H1 (cell line): ENCODE results near the gene TEX28. TPM values are rescaled to one million over a fixed set of nuclear protein-coding genes. Genes with fewer than 3 reads are reported as not detected.

ENCODE experiments used
- CTCF ChIA-PET: fragments of 300-600 bp; sonication (Branson Sonifier 250); formaldehyde crosslinking; loops from one replicate; lab custom pipeline; 2021; ENCODE audit not compliant: partially characterized antibody; lab: Charles Lee
- POLR2A ChIA-PET: fragments of 300-600 bp; sonication (Branson Sonifier 250); formaldehyde crosslinking; loops from one replicate; lab custom pipeline; 2021; ENCODE audit warnings: inconsistent platforms; ENCODE audit not compliant: partially characterized antibody; lab: Charles Lee
- DNase-seq, 2 experiments: peaks; one replicate each; pipeline versions ENCODE4 v3.0.0 to v3.0.0-alpha.2; 2010 to 2022; ENCODE audit warnings: low spot score in 2 of 2, low read depth in 1 of 2, mixed read lengths in 1 of 2
- FAIRE-seq: peaks from 2 replicates; lab custom pipeline; 2011; peaks lifted over from hg19 to GRCh38; lab: Jason Lieb, UNC
- H2AFZ ChIP-seq: 2 replicates; pipeline ENCODE4 v1.8.1; 2012; ENCODE audit warnings: low read length, inconsistent platforms
- H2AK5ac ChIP-seq: 2 replicates; pipeline ENCODE4 v1.6.1; 2013; ENCODE audit warnings: low read depth, low read length
- H2BK120ac ChIP-seq: replicated peaks from 2 replicates; pipeline ENCODE3; 2013; ENCODE audit warnings: low read depth, low read length, inconsistent platforms
- H2BK12ac ChIP-seq: 2 replicates; pipeline ENCODE4 v1.6.1; 2013; ENCODE audit warnings: low read depth, low read length
- H2BK15ac ChIP-seq: 2 replicates; pipeline ENCODE4 v1.6.1; 2013; ENCODE audit warnings: low read length
- H2BK20ac ChIP-seq: 2 replicates; pipeline ENCODE4 v1.6.1; 2013; ENCODE audit warnings: low read length
- H2BK5ac ChIP-seq: 2 replicates; pipeline ENCODE4 v1.6.1; 2013; ENCODE audit warnings: low read depth, low read length
- H3K14ac ChIP-seq: 2 replicates; pipeline ENCODE4 v1.6.1; 2013; ENCODE audit warnings: inconsistent platforms; ENCODE audit not compliant: insufficient read length
- H3K18ac ChIP-seq: 2 replicates; pipeline ENCODE4 v1.6.1; 2013; ENCODE audit warnings: low read length; ENCODE audit errors: extremely low read depth
- H3K23ac ChIP-seq: 2 replicates; pipeline ENCODE4 v1.6.1; 2013; ENCODE audit warnings: inconsistent platforms; ENCODE audit not compliant: insufficient read length
- H3K23me2 ChIP-seq: 2 replicates; pipeline ENCODE4 v1.6.1; 2013; ENCODE audit warnings: low read depth, low read length
- H3K27ac ChIP-seq: 2 replicates; pipeline ENCODE4 v1.6.1; 2011; ENCODE audit warnings: low read depth, low read length, inconsistent platforms
- H3K27me3 ChIP-seq, 4 experiments: replicated peaks in 1 of 4; 1 replicate in 1 of 4; 2 replicates in 3 of 4; pipeline versions ENCODE4 v1.6.1 to v1.8.1; 2011 to 2013; ENCODE audit warnings: low read length in 3 of 4, mild to moderate bottlenecking in 3 of 4, inconsistent platforms in 2 of 4, mixed read lengths in 2 of 4, moderate library complexity in 1 of 4; ENCODE audit not compliant: control insufficient read depth in 3 of 4, insufficient read depth in 3 of 4; ENCODE audit errors: extremely low read depth in 1 of 4
- H3K36me3 ChIP-seq, 4 experiments: 2 replicates each; pipeline versions ENCODE4 v1.6.1 to v1.8.1; 2011 to 2013; ENCODE audit warnings: mild to moderate bottlenecking in 4 of 4, low read length in 3 of 4, moderate library complexity in 2 of 4, control low read depth in 1 of 4, inconsistent platforms in 1 of 4; ENCODE audit not compliant: insufficient read depth in 4 of 4, control insufficient read depth in 2 of 4
- H3K4ac ChIP-seq: replicated peaks from 2 replicates; pipeline ENCODE3; 2013; ENCODE audit warnings: low read length, low read depth, mixed read lengths, inconsistent platforms; ENCODE audit not compliant: insufficient read length
- H3K4me1 ChIP-seq, 4 experiments: replicated peaks in 1 of 4; 1 replicate in 1 of 4; 2 replicates in 3 of 4; pipeline versions ENCODE4 v1.6.1 to v1.8.1; 2011 to 2013; ENCODE audit warnings: low read length in 3 of 4, inconsistent platforms in 2 of 4, mixed read lengths in 1 of 4; ENCODE audit not compliant: insufficient read depth in 4 of 4, control insufficient read depth in 3 of 4
- H3K4me2 ChIP-seq, 2 experiments: 2 replicates each; pipeline versions ENCODE4 v1.6.1 to v1.8.1; 2011 to 2013; ENCODE audit warnings: low read depth in 2 of 2, low read length in 2 of 2, control low read depth in 1 of 2, inconsistent platforms in 1 of 2, mild to moderate bottlenecking in 1 of 2; ENCODE audit not compliant: insufficient read depth in 1 of 2
- H3K4me3 ChIP-seq, 4 experiments: fragments of 200-600, 300-600 bp in 1 of 4; sonication (generic), shearing (Covaris generic), sonication (Bioruptor Twin) in 1 of 4; 2 replicates each; pipeline versions ENCODE4 v1.5.1 to v1.8.1; 2011 to 2016; ENCODE audit warnings: low read length in 4 of 4, low read depth in 3 of 4, control low read depth in 2 of 4, inconsistent platforms in 2 of 4, mild to moderate bottlenecking in 2 of 4, mixed read lengths in 1 of 4, moderate library complexity in 1 of 4; ENCODE audit not compliant: insufficient read depth in 2 of 4; ENCODE audit errors: extremely low read depth in 1 of 4
- H3K56ac ChIP-seq: replicated peaks from 2 replicates; pipeline ENCODE3; 2013; ENCODE audit warnings: low read depth, mild to moderate bottlenecking, mixed read lengths, low read length, inconsistent platforms; ENCODE audit not compliant: insufficient read length
- H3K79me1 ChIP-seq: 2 replicates; pipeline ENCODE4 v1.6.1; 2013; ENCODE audit warnings: low read depth, low read length, control low read depth
- H3K79me2 ChIP-seq, 2 experiments: 2 replicates each; pipeline versions ENCODE4 v1.6.1 to v1.8.1; 2012 to 2013; ENCODE audit warnings: low read length in 2 of 2, mild to moderate bottlenecking in 2 of 2, inconsistent platforms in 1 of 2; ENCODE audit not compliant: insufficient read depth in 2 of 2, control insufficient read depth in 1 of 2
- H3K9ac ChIP-seq, 4 experiments: replicated peaks in 1 of 4; 1 replicate in 1 of 4; 2 replicates in 3 of 4; pipeline versions ENCODE4 v1.6.1 to v1.8.1; 2011 to 2013; ENCODE audit warnings: low read depth in 3 of 4, low read length in 3 of 4, control low read depth in 2 of 4, mild to moderate bottlenecking in 2 of 4, moderate library complexity in 2 of 4, inconsistent platforms in 1 of 4; ENCODE audit errors: extremely low read depth in 1 of 4
- H3K9me3 ChIP-seq, 2 experiments: 2 replicates each; pipeline versions ENCODE4 v1.6.1 to v1.8.1; 2012 to 2013; ENCODE audit warnings: mild to moderate bottlenecking in 2 of 2, moderate library complexity in 2 of 2, control low read depth in 1 of 2, inconsistent platforms in 1 of 2, low read depth in 1 of 2, low read length in 1 of 2, mixed read lengths in 1 of 2; ENCODE audit not compliant: insufficient read depth in 2 of 2
- H4K20me1 ChIP-seq, 2 experiments: replicated peaks in 1 of 2; 2 replicates each; pipeline versions ENCODE3 to v1.8.1; 2011 to 2013; ENCODE audit warnings: inconsistent platforms in 2 of 2, low read length in 2 of 2, mild to moderate bottlenecking in 1 of 2; ENCODE audit not compliant: insufficient read depth in 2 of 2, control insufficient read depth in 1 of 2
- H4K5ac ChIP-seq: 2 replicates; pipeline ENCODE4 v1.6.1; 2013; ENCODE audit warnings: low read length, low read depth, mixed read lengths, inconsistent platforms; ENCODE audit not compliant: insufficient read length
- H4K8ac ChIP-seq: 2 replicates; pipeline ENCODE4 v1.8.0; 2013; ENCODE audit warnings: mild to moderate bottlenecking, moderate library complexity, low read length, inconsistent platforms; ENCODE audit not compliant: insufficient read depth; ENCODE audit errors: extremely low read depth
- H4K91ac ChIP-seq: replicated peaks from 2 replicates; pipeline ENCODE3; 2013; ENCODE audit warnings: low read length, mixed read lengths, inconsistent platforms; ENCODE audit not compliant: insufficient read length
- BACH1 ChIP-seq: IDR thresholded peaks from 2 replicates; pipeline ENCODE4 v1.6.1; 2012; ENCODE audit warnings: low read length, improper control_type of control experiment
- BCL11A ChIP-seq, 2 experiments: IDR thresholded peaks; one replicate each; pipeline ENCODE4 v1.6.1; 2011; ENCODE audit warnings: low read depth in 2 of 2, low read length in 2 of 2, mild to moderate bottlenecking in 2 of 2
- GTF2F1 ChIP-seq: IDR thresholded peaks from 2 replicates; pipeline ENCODE4 v1.6.1; 2012; ENCODE audit warnings: low read depth, low read length, improper control_type of control experiment, borderline replicate concordance
- HDAC6 ChIP-seq: IDR thresholded peaks from one replicate; pipeline ENCODE4 v1.7.1; 2012; ENCODE audit warnings: low read depth, mild to moderate bottlenecking, inconsistent platforms, low read length, moderate library complexity
- JUN ChIP-seq: IDR thresholded peaks from 2 replicates; pipeline ENCODE4 v1.6.1; 2011; ENCODE audit warnings: low read depth, mild to moderate bottlenecking, improper control_type of control experiment, low read length
- MAFK ChIP-seq: IDR thresholded peaks from 2 replicates; pipeline ENCODE4 v1.6.1; 2012; ENCODE audit warnings: low read depth, mild to moderate bottlenecking, improper control_type of control experiment, low read length
- NANOG ChIP-seq: IDR thresholded peaks from 2 replicates; pipeline ENCODE4 v1.6.1; 2011; ENCODE audit warnings: low read length, low read depth, mild to moderate bottlenecking, inconsistent platforms; ENCODE audit not compliant: insufficient read depth, poor library complexity, severe bottlenecking
- RFX5 ChIP-seq: IDR thresholded peaks from 2 replicates; pipeline ENCODE4 v1.6.1; 2011; ENCODE audit warnings: low read depth, low read length, improper control_type of control experiment, borderline replicate concordance
- SIX5 ChIP-seq: IDR thresholded peaks from 2 replicates; pipeline ENCODE4 v1.6.1; 2011; ENCODE audit warnings: mild to moderate bottlenecking, low read depth, low read length
- SP1 ChIP-seq: IDR thresholded peaks from 2 replicates; pipeline ENCODE4 v1.6.1; 2011; ENCODE audit warnings: low read depth, low read length
- SP4 ChIP-seq: IDR thresholded peaks from 2 replicates; pipeline ENCODE4 v1.6.1; 2012; ENCODE audit warnings: low read length, inconsistent platforms
- SRF ChIP-seq: IDR thresholded peaks from 2 replicates; pipeline ENCODE4 v1.6.1; 2011; ENCODE audit warnings: mild to moderate bottlenecking, low read depth, low read length, moderate library complexity
- TCF12 ChIP-seq: IDR thresholded peaks from 2 replicates; pipeline ENCODE4 v1.6.1; 2011; ENCODE audit warnings: low read depth, mild to moderate bottlenecking, low read length
- USF2 ChIP-seq: IDR thresholded peaks from 2 replicates; pipeline ENCODE4 v1.6.1; 2011; ENCODE audit warnings: low read length, improper control_type of control experiment
- YY1 ChIP-seq: IDR thresholded peaks from 2 replicates; pipeline ENCODE4 v1.6.1; 2011; ENCODE audit warnings: low read depth, mild to moderate bottlenecking, low read length
- ZNF274 ChIP-seq: IDR thresholded peaks from 2 replicates; pipeline ENCODE4 v1.7.0; 2012; ENCODE audit warnings: low read length, borderline replicate concordance; ENCODE audit errors: extremely low read depth
- WGBS, 2 experiments: shearing (Covaris generic) in 1 of 2; methylation state at CpG; one replicate each; pipeline versions ENCODE4 v1.1.6 to v1.1.7; 2013 to 2015; ENCODE audit warnings: low lambda C conversion rate in 2 of 2, mixed read lengths in 2 of 2, inconsistent platforms in 1 of 2, low coverage in 1 of 2, missing lambda C conversion rate in 1 of 2; ENCODE audit not compliant: insufficient replicate concordance in 2 of 2, insufficient coverage in 1 of 2, insufficient read length in 1 of 2; ENCODE audit errors: extremely low coverage in 1 of 2, missing lambda C conversion rate in 1 of 2; 5-methylcytosine and 5-hydroxymethylcytosine counted together
- polyA plus RNA-seq, 7 experiments: library from polyadenylated mRNA; depleted of rRNA in 3 of 7; stranded (reverse) in 5 of 7; unstranded in 2 of 7; fragments of >200 nt in 5 of 7; fragments of 200-250 nt in 2 of 7; gene quantifications; 1 replicate in 5 of 7; 2 replicates in 1 of 7; 4 replicates in 1 of 7; pipeline versions ENCODE4 v1.2.1 to v1.2.3, GENCODE V29; 2011 to 2013; ENCODE audit warnings: missing spikeins in 2 of 7, mixed read lengths in 2 of 7
- total RNA-seq: library from RNA; stranded (reverse); fragmentation: NEBNext Ultra II Directional; extraction: Animal tissue kit (Norgen Biotek cat#: 25700); gene quantifications from 2 replicates; pipeline ENCODE4 v1.2.1, GENCODE V29; 2021

TEX28 gene
- total and polyA plus RNA-seq, 2 of the 8 experiments (the other 6 are each of a cell fraction or from before 2014, with no cell fraction given): not detected

DNA sequence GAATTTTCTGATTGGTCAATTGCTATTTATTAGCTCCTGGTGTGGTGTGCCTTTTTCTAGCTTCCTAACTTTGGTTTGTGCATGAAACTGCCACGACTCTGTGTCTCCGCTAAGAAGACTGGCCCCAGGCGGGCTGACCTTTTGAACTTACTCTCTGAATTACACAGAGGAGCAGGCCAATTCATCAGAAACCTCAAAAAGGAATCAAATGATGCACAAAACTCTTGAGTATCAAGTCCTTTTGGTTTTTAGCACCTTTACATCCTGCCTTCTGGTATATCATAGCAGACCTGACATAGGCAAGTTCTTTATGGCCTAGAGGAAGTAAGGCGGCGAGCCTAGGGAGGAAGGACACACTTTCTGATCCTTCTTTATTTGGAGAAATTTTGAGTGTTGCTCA is 18.2 kb upstream of the TEX28 start:
- H2BK12ac ChIP-seq: no peak overlapping the region
- H3K4me1 ChIP-seq: no peaks in the 10 kb centered on the region
- WGBS, 2 experiments: 82% methylated on average over 5 of the region's 5 CpGs; no CpG with 5 or more reads in 1 of the 2 experiments
- DNase-seq (no peak), FAIRE-seq (no peak)
- H2BK120ac ChIP-seq: no peak overlapping the region
- H3K14ac ChIP-seq: no peak overlapping the region
- no peak overlapping the region for H4K5ac ChIP-seq
- no peak overlapping the region for H4K91ac ChIP-seq
- H3K18ac ChIP-seq: no peak overlapping the region
- H3K79me1 ChIP-seq: no peaks in the 10 kb centered on the region
- H3K79me2 ChIP-seq: no peaks in the 10 kb centered on the region
- H4K8ac ChIP-seq: no peak overlapping the region
- no peak overlapping the region for H3K4me3 ChIP-seq
- H2BK5ac ChIP-seq: no peak overlapping the region
- ChIA-PET POLR2A (no interaction called here), CTCF (no interaction called here)
- H2AK5ac ChIP-seq: no peak overlapping the region
- no peak overlapping the region for H2BK20ac ChIP-seq
- H3K56ac ChIP-seq: no peak overlapping the region
- H3K23ac ChIP-seq: no peak overlapping the region
- no peak overlapping the region for H3K9ac ChIP-seq
- H3K4ac ChIP-seq: no peak overlapping the region
- no peaks in the 10 kb centered on the region for H3K23me2 ChIP-seq
- H3K27ac ChIP-seq: no peak overlapping the region
- H2AFZ ChIP-seq: no peak overlapping the region
- H3K4me2 ChIP-seq: no peak overlapping the region
- no peaks in the 10 kb centered on the region for H3K36me3 ChIP-seq
- no peaks in the 10 kb centered on the region for H4K20me1 ChIP-seq
- H3K27me3 ChIP-seq: no peaks in the 10 kb centered on the region
- H2BK15ac ChIP-seq: no peak overlapping the region
- H3K9me3 ChIP-seq: no peaks in the 10 kb centered on the region
- no peak for TF ChIP-seq GTF2F1
- no peak for TF ChIP-seq SP1
- no peak for TF ChIP-seq BCL11A (IDR thresholded peaks at IDR 0.05; ENCODE audit: low read depth in 2 of 2, low read length in 2 of 2)
- TF ChIP-seq JUN: no peak
- TF ChIP-seq MAFK: no peak
- TF ChIP-seq SRF: no peak
- TF ChIP-seq YY1: no peak
- TF ChIP-seq TCF12: no peak
- no peak for TF ChIP-seq BACH1
- TF ChIP-seq HDAC6: no peak
- TF ChIP-seq SP4: no peak
- no peak for TF ChIP-seq RFX5
- no peak for TF ChIP-seq SIX5
- TF ChIP-seq NANOG: no peak
- no peak for TF ChIP-seq ZNF274
- no peak for TF ChIP-seq USF2
